ENCODE results near the gene APBB2.

Gene APBB2

GRCh38 chr4:41161355-41161754 is 53.0 kb downstream of the APBB2 start:
- no peak for DNase-seq
- Histone ChIP-seq H3K36me3 (ENCODE audit: control insufficient read depth, insufficient read depth, low read length) (no peaks in the 10 kb centered on the region), H3K9me3 (ENCODE audit: control insufficient read depth, low read length) (no peaks in the 10 kb centered on the region), H3K27me3 (replicated peaks; ENCODE audit: control insufficient read depth, insufficient read depth, low read length, poor library complexity, severe bottlenecking) (no peaks in the 10 kb centered on the region), H3K4me1 (ENCODE audit: control insufficient read depth, insufficient read depth, low read length, poor library complexity, severe bottlenecking) (no peaks in the 10 kb centered on the region), H3K27ac (ENCODE audit: insufficient read depth, low read length, poor library complexity, severe bottlenecking) (no peak overlapping the region), H3K4me3 (ENCODE audit: insufficient read depth, low read depth, low read length, poor library complexity, severe bottlenecking) (no peak overlapping the region)

GRCh38 chr4:41160856-41161255 is 53.5 kb downstream of the APBB2 start:
- Histone ChIP-seq H3K27me3 (replicated peaks; ENCODE audit: control insufficient read depth, insufficient read depth, low read length, poor library complexity, severe bottlenecking) (no peaks in the 10 kb centered on the region), H3K9me3 (ENCODE audit: control insufficient read depth, low read length) (no peaks in the 10 kb centered on the region), H3K27ac (ENCODE audit: insufficient read depth, low read length, poor library complexity, severe bottlenecking) (no peak overlapping the region), H3K4me3 (ENCODE audit: insufficient read depth, low read depth, low read length, poor library complexity, severe bottlenecking) (no peak overlapping the region), H3K36me3 (ENCODE audit: control insufficient read depth, insufficient read depth, low read length) (no peaks in the 10 kb centered on the region), H3K4me1 (ENCODE audit: control insufficient read depth, insufficient read depth, low read length, poor library complexity, severe bottlenecking) (no peaks in the 10 kb centered on the region)
- no peak for DNase-seq

DNA sequence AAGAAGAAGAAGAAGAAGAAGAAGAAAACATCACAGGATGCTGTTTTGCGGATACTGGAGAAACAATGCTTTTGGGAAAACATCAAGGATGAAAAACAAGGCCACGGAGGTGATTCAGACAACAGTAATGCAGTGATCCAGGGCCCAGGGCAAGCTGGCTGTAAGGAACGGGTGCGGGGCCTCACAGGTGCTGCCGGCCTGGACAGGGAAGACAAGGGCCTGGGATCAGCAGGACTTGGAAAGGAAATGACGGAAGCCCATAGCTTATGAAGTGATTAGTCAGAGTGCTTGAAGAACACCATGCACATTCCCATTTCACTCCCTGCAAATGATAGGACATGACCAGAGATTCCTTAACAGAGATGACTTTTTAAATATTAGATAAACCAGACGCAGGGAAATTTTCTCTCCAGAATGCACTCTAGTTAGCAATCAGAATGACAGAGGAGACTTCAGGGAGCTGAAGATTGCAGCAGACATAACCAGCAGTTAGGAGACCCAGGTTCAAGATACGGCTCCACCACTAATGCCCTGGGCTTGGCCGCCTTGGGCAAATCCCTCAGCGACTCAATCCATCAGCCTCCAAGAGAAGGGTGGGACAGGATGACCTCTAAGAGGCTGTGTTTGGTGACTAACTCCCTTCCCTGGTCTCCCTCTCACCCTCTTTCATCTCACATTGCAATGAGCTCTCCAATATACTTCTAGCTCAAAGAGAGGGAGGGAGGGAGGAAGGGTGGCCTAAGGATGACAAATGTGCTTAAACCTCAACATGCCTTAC is 54.1 kb downstream of the APBB2 start:
- DNase-seq = no peak
- Histone ChIP-seq H3K27me3 (replicated peaks; ENCODE audit: control insufficient read depth, insufficient read depth, low read length, poor library complexity, severe bottlenecking) (no peaks in the 10 kb centered on the region), H3K4me3 (ENCODE audit: insufficient read depth, low read depth, low read length, poor library complexity, severe bottlenecking) (no peak overlapping the region), H3K4me1 (ENCODE audit: control insufficient read depth, insufficient read depth, low read length, poor library complexity, severe bottlenecking) (no peaks in the 10 kb centered on the region), H3K9me3 (ENCODE audit: control insufficient read depth, low read length) (no peaks in the 10 kb centered on the region), H3K27ac (ENCODE audit: insufficient read depth, low read length, poor library complexity, severe bottlenecking) (no peak overlapping the region), H3K36me3 (ENCODE audit: control insufficient read depth, insufficient read depth, low read length) (no peaks in the 10 kb centered on the region)

DNA sequence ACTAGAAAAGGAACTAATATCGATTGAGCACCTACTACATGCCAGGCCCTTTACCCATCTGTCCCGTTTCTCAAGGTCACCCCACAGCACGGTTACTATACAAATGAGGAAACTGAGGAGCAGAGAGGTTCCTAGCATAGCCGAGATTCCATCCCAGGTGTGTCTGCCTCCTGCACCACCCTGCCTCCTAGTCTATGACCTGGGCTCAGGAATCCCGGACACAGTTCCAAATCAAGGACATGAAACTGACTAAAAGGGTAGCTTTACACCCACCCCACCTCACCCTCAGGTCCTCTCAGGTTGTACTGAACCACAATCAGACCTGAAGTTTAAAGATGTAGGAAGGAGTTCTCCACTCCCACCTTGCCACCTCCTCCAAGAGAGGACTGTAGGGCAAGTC is 55.6 kb downstream of the APBB2 start:
- no peak for DNase-seq
- Histone ChIP-seq H3K27me3 (replicated peaks; ENCODE audit: control insufficient read depth, insufficient read depth, low read length, poor library complexity, severe bottlenecking) (no peaks in the 10 kb centered on the region), H3K9me3 (ENCODE audit: control insufficient read depth, low read length) (no peaks in the 10 kb centered on the region), H3K4me3 (ENCODE audit: insufficient read depth, low read depth, low read length, poor library complexity, severe bottlenecking) (no peak overlapping the region), H3K27ac (ENCODE audit: insufficient read depth, low read length, poor library complexity, severe bottlenecking) (no peak overlapping the region), H3K36me3 (ENCODE audit: control insufficient read depth, insufficient read depth, low read length) (no peaks in the 10 kb centered on the region), H3K4me1 (ENCODE audit: control insufficient read depth, insufficient read depth, low read length, poor library complexity, severe bottlenecking) (no peaks in the 10 kb centered on the region)

- H3K4me1 ChIP-seq (ENCODE audit: control insufficient read depth, insufficient read depth, low read length, poor library complexity, severe bottlenecking) = no peaks in the 10 kb centered on the region
Observed at GRCh38 chr4:41158274-41158673, 56.1 kb downstream of the APBB2 start.

DNA sequence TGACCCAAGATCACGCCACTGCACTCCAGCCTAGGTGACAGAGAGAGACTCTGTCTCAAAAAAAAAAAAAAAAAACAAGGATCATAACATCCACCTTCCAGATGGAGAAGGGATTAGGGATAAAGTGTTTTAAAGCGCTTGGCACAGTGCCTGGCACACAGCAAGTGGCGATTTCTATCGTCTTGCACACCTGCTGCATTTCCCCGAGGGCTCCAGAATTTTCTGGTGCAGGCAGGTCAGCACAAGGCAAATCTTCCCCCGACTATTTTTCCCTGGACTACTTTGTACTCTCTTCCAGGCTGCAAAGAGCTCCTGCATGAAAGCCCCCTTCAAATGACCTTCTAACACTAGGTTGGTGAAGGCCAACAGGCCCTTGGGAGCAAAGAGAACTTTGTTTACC is 57.3 kb downstream of the APBB2 start:
- Histone ChIP-seq H3K4me3 (ENCODE audit: insufficient read depth, low read depth, low read length, poor library complexity, severe bottlenecking) (no peak overlapping the region), H3K9me3 (ENCODE audit: control insufficient read depth, low read length) (no peaks in the 10 kb centered on the region), H3K27ac (ENCODE audit: insufficient read depth, low read length, poor library complexity, severe bottlenecking) (no peak overlapping the region), H3K36me3 (ENCODE audit: control insufficient read depth, insufficient read depth, low read length) (no peaks in the 10 kb centered on the region), H3K27me3 (replicated peaks; ENCODE audit: control insufficient read depth, insufficient read depth, low read length, poor library complexity, severe bottlenecking) (no peaks in the 10 kb centered on the region), H3K4me1 (ENCODE audit: control insufficient read depth, insufficient read depth, low read length, poor library complexity, severe bottlenecking) (no peaks in the 10 kb centered on the region)
- DNase-seq = no peak

More at GRCh38 chr4:41158274-41158673, 56.1 kb downstream of the APBB2 start:
- H3K27me3 ChIP-seq (replicated peaks; ENCODE audit: control insufficient read depth, insufficient read depth, low read length, poor library complexity, severe bottlenecking) = no peaks in the 10 kb centered on the region
- no peak overlapping the region for H3K27ac ChIP-seq (ENCODE audit: insufficient read depth, low read length, poor library complexity, severe bottlenecking)
- no peaks in the 10 kb centered on the region for H3K36me3 ChIP-seq (ENCODE audit: control insufficient read depth, insufficient read depth, low read length)
- H3K4me3 ChIP-seq (ENCODE audit: insufficient read depth, low read depth, low read length, poor library complexity, severe bottlenecking) = no peak overlapping the region
- H3K9me3 ChIP-seq (ENCODE audit: control insufficient read depth, low read length) = no peaks in the 10 kb centered on the region
- DNase-seq = no peak

DNA sequence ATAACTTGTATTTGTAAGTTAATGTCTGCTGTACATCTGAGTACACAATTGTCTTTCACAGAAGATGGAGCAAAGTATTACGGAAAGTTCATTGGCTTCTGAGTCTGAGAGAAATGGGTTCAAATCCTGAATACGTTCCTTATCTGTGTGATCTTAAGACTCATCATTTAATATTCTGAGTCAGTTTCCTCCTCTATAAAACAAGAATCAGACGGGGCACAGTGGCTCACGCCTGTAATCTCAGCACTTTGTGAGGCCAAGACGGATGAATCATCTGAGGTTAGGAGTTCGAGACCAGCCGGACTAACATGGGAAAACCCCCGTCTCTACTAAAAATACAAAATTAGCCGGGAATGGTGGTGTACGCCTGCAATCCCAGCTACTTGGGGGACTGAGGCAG is 57.8 kb downstream of the APBB2 start:
- Histone ChIP-seq H3K27me3 (replicated peaks; ENCODE audit: control insufficient read depth, insufficient read depth, low read length, poor library complexity, severe bottlenecking) (no peaks in the 10 kb centered on the region), H3K27ac (ENCODE audit: insufficient read depth, low read length, poor library complexity, severe bottlenecking) (no peak overlapping the region), H3K4me1 (ENCODE audit: control insufficient read depth, insufficient read depth, low read length, poor library complexity, severe bottlenecking) (no peaks in the 10 kb centered on the region), H3K9me3 (ENCODE audit: control insufficient read depth, low read length) (no peaks in the 10 kb centered on the region), H3K4me3 (ENCODE audit: insufficient read depth, low read depth, low read length, poor library complexity, severe bottlenecking) (no peak overlapping the region), H3K36me3 (ENCODE audit: control insufficient read depth, insufficient read depth, low read length) (no peaks in the 10 kb centered on the region)
- no peak for DNase-seq

DNA sequence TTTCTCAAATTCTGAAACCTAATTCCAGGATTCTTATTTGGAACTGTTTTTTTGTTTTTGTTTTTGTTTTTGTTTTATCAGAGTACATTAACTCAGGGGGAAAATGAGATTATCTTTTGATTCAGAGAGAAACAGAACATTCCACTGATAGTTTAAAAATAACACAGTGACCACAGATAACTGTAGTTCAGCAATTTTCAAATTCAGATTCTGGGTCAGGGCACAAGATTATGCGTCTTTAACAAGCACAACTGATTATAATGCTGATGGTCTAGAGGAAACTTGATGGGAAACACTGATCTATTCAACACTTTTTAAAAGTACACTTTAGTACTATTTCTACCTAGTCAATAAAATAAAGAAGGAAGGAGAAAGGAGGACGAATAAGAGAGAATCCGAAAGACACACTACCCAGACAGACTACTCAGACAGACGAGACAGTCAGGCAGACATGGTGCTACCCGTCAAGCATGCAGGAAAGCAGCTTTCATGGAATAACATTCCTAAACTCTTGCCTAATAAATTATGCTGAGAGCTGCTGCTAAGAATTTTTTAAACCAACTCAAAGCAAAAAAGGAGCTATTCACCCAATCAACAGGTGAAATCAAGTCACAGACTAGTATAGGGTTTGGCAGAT is 59.0 kb downstream of the APBB2 start:
- Histone ChIP-seq H3K27me3 (replicated peaks; ENCODE audit: control insufficient read depth, insufficient read depth, low read length, poor library complexity, severe bottlenecking) (no peaks in the 10 kb centered on the region), H3K36me3 (ENCODE audit: control insufficient read depth, insufficient read depth, low read length) (no peaks in the 10 kb centered on the region), H3K4me1 (ENCODE audit: control insufficient read depth, insufficient read depth, low read length, poor library complexity, severe bottlenecking) (no peaks in the 10 kb centered on the region), H3K9me3 (ENCODE audit: control insufficient read depth, low read length) (no peaks in the 10 kb centered on the region), H3K27ac (ENCODE audit: insufficient read depth, low read length, poor library complexity, severe bottlenecking) (no peak overlapping the region), H3K4me3 (ENCODE audit: insufficient read depth, low read depth, low read length, poor library complexity, severe bottlenecking) (no peak overlapping the region)
- DNase-seq = no peak

DNA sequence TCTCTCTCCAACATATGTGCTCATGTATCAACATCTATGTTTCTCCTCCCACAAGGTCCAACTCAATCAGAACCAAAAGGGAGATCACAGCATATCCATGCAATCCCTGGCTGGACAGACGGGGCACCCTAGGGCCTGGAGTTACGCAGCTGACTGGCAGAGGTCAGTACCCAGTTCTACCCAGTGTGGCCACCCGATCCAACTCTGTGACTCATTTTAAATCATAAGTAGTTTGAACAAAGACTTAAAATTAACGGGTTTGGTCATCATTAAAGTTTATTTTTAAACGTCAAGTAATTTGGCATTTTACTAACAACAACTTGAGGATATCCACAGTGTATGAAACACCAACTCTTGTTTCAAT is 59.5 kb downstream of the APBB2 start:
- H3K9me3 ChIP-seq (ENCODE audit: control insufficient read depth, low read length) = no peaks in the 10 kb centered on the region
- H3K27ac ChIP-seq (ENCODE audit: insufficient read depth, low read length, poor library complexity, severe bottlenecking) = no peak overlapping the region
- no peak overlapping the region for H3K4me3 ChIP-seq (ENCODE audit: insufficient read depth, low read depth, low read length, poor library complexity, severe bottlenecking)
- DNase-seq = no peak
- no peaks in the 10 kb centered on the region for H3K36me3 ChIP-seq (ENCODE audit: control insufficient read depth, insufficient read depth, low read length)
- no peaks in the 10 kb centered on the region for H3K27me3 ChIP-seq (replicated peaks; ENCODE audit: control insufficient read depth, insufficient read depth, low read length, poor library complexity, severe bottlenecking)
- no peaks in the 10 kb centered on the region for H3K4me1 ChIP-seq (ENCODE audit: control insufficient read depth, insufficient read depth, low read length, poor library complexity, severe bottlenecking)

DNA sequence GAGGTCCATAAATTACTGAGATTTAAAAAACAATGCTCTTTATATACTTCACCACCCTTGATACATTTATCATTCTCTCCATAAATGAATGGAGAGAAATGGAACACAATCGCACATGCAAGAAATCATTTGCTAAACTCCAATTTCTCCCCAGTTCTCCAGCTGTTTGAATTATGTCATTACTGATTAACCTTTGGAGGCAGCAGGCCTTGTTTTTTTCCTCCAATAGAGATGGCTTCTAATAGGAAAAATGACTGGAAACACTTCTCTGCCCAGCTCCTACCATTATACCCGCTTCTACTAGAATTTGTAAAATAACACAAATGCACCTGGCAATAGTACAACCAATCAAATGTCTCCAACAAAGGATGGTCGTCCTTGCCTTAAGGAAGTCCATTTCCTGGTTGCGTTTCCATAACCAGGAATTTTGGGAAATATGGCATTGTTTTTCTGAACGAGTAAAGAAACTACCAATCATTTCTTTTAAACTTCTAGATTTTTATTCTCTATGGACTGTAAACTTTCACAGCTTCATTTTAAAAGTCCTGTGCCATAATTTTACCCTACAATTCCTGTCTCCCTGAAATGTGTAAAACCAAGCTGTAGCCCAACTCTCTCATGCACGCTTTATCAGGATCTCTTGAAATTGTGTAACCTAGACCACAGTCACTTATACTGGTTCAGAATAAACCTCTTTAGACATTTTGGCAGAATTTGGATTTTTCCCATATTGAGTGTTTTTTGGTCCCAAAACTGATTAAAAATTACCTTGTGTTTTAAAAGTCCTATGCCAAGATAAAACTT is 60.1 kb downstream of the APBB2 start:
- Histone ChIP-seq H3K36me3 (ENCODE audit: control insufficient read depth, insufficient read depth, low read length) (no peaks in the 10 kb centered on the region), H3K4me1 (ENCODE audit: control insufficient read depth, insufficient read depth, low read length, poor library complexity, severe bottlenecking) (no peaks in the 10 kb centered on the region), H3K9me3 (ENCODE audit: control insufficient read depth, low read length) (no peaks in the 10 kb centered on the region), H3K4me3 (ENCODE audit: insufficient read depth, low read depth, low read length, poor library complexity, severe bottlenecking) (no peak overlapping the region), H3K27ac (ENCODE audit: insufficient read depth, low read length, poor library complexity, severe bottlenecking) (no peak overlapping the region), H3K27me3 (replicated peaks; ENCODE audit: control insufficient read depth, insufficient read depth, low read length, poor library complexity, severe bottlenecking) (no peaks in the 10 kb centered on the region)
- no peak for DNase-seq
